ENCODE measurements around the gene IRS2. TPM values are rescaled to one million over a fixed set of nuclear protein-coding genes. Genes with fewer than 3 reads are reported as not detected.
"Not testable (repeated sequence)": the region's sequence is repeated elsewhere in the genome, so short reads cannot be mapped to it uniquely, and the experiment has no call there.

The IRS2 gene, protein sequence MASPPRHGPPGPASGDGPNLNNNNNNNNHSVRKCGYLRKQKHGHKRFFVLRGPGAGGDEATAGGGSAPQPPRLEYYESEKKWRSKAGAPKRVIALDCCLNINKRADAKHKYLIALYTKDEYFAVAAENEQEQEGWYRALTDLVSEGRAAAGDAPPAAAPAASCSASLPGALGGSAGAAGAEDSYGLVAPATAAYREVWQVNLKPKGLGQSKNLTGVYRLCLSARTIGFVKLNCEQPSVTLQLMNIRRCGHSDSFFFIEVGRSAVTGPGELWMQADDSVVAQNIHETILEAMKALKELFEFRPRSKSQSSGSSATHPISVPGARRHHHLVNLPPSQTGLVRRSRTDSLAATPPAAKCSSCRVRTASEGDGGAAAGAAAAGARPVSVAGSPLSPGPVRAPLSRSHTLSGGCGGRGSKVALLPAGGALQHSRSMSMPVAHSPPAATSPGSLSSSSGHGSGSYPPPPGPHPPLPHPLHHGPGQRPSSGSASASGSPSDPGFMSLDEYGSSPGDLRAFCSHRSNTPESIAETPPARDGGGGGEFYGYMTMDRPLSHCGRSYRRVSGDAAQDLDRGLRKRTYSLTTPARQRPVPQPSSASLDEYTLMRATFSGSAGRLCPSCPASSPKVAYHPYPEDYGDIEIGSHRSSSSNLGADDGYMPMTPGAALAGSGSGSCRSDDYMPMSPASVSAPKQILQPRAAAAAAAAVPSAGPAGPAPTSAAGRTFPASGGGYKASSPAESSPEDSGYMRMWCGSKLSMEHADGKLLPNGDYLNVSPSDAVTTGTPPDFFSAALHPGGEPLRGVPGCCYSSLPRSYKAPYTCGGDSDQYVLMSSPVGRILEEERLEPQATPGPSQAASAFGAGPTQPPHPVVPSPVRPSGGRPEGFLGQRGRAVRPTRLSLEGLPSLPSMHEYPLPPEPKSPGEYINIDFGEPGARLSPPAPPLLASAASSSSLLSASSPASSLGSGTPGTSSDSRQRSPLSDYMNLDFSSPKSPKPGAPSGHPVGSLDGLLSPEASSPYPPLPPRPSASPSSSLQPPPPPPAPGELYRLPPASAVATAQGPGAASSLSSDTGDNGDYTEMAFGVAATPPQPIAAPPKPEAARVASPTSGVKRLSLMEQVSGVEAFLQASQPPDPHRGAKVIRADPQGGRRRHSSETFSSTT (N-terminal part only)
- total RNA-seq (10 to 100 TPM in 4 of 5 experiments, 1 to 10 TPM in 1; 3.8 to 94.9 (median 26.9) TPM), polyA plus RNA-seq (1 to 10 TPM; 2.7 to 2.9 TPM), total RNA-seq (495 reads per million, percentile 98 among the genes with 10 or more reads in this experiment)

DNA sequence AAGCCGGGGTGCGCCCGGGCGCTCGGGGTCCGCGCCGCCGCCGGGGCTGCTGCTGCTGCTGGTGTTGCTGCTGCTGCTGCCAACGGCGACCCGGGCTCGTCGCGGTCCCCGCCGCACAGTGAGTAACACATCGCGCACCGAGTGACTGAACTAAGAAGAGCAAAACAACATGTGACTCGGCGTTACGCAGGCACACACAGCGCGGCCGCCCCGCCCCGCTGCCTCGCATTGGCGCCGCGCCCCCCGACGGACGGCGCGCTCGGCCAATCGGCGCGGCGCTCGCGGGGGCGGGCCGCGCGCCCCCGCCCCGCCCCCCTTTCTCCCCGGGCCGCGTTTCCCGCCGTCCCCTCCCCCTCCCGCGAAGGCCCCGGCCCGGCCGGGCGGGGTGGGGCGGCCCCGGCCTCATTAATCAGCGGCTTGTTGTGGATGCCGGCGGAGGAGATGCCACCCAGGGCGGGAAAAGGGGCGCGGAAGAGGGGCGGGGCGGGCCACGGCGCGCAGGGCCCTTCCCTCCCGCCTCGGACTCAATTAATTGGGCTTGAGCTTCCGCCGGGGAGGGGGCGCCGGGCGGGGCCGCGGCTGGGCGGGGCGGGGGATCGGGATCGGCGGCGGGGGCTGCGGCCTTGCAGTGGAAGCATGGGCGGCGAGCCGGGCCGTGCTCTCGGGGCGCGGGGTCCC, at the start of gene IRS2:
Gene IRS2 (minus strand): TSS at position 127 of the 678 bp plus-strand sequence. CDS start 530 bp downstream, outside the sequence.
- peak within 1 kb of the TSS; percentile 74 to 95 (median 89) for H3K27ac Mint-ChIP-seq
- peaks cover 0 to 2% (median 0%) of the 10 kb centered on the region in 11 donors for H3K9me3 Mint-ChIP-seq
- Histone ChIP-seq H3K27ac (ENCODE audit: low read depth, low read length) (peak within 1 kb of the TSS; percentile 80), H3K9me3 (ENCODE audit: control insufficient read depth in 2 of 3, low read length in 3 of 3) (no peaks in the 10 kb centered on the region), H3K36me3 (ENCODE audit: control insufficient read depth in 2 of 3, insufficient read depth in 3 of 3, low read length in 3 of 3) (peaks cover 0 to 9% (median 3%) of the 10 kb centered on the region in 3 experiments), H3K4me1 (ENCODE audit: control insufficient read depth in 2 of 2, insufficient read depth in 2 of 2, low read length in 2 of 2) (peaks cover 0 to 6% of the 10 kb centered on the region in 2 donors), H3K27me3 (ENCODE audit: control insufficient read depth in 2 of 2, insufficient read depth in 2 of 2, low read length in 2 of 2) (no peaks in the 10 kb centered on the region), H3K4me3 (ENCODE audit: low read length) (peak within 1 kb of the TSS; percentile 53)
- intact Hi-C loops (cut with micrococcal nuclease): loop anchor here (1.0 to 5.0 kb wide), 12 partner anchors 7 to 1572 kb away; partner anchors contain the start of genes ABHD13 (in 1 of the 2), LIG4 (in 1 of the 2), RAB20 (in 1 of the 2) and TNFSF13B (in 1 of the 2)
- H3K27me3 Mint-ChIP-seq: peaks cover 0 to 35% (median 0%) of the 10 kb centered on the region in 5 donors
- DNase-seq (peak; percentile 86 to 97 (median 96)), ATAC-seq (peak; percentile 89)
- H3K4me1 Mint-ChIP-seq: peaks cover 15 to 33% (median 24%) of the 10 kb centered on the region in 7 donors
- ChIA-PET POLR2A (no interaction called here), CTCF (no interaction called here)
- peak within 1 kb of the TSS; percentile 74 to 92 (median 84) for H3K4me3 Mint-ChIP-seq
- H3K36me3 Mint-ChIP-seq: peaks cover 0 to 2% (median 0%) of the 10 kb centered on the region in 5 donors

DNA sequence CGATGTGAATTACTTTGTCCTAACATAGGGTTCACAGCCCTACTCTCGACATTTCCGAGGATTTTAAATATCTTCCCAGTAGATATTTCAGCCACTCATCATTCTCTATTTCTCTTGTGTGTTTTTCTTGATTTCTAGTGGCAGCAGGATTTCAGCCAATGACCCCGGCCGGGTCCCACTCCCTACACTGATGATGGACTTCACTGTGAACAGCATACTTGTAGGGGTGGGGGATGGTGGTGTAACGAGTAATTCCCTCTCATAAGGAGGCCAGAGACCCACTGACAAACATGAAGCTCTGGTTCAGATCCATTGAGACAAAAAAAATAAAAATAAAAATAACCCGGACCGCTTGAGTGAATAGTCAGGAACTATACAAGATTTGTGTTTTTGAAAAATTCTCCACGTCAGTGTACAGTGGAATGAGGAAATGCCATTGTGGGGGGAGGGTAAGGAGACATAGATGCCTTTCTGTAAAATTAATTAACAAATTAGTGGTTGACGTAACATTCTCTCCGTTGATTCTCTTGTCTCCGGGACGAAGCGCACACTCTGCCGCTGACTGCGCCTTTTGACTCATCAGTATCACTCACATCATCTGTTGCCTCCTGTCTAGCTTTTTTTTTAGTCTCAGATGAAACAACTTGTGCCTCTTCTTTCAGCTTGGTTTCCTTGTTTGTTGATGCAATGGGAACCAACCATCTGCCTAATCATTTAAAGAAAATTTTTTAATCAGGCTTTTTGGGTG, 48.8 kb upstream of the IRS2 start:
- Mint-ChIP-seq H3K4me1 (peaks cover 0 to 5% (median 0%) of the 10 kb centered on the region in 7 donors), H3K36me3 (peaks cover 0 to 4% (median 0%) of the 10 kb centered on the region in 5 donors), H3K9me3 (peaks cover 0 to 2% (median 0%) of the 10 kb centered on the region in 11 donors), H3K4me3 (no peak overlapping the region), H3K27me3 (peaks cover 11 to 53% (median 36%) of the 10 kb centered on the region in 5 donors), H3K27ac (no peak overlapping the region)
- ChIA-PET POLR2A (no interaction called here), CTCF (no interaction called here)
- H3K9me3 ChIP-seq (ENCODE audit: control insufficient read depth in 2 of 3, low read length in 3 of 3): no peaks in the 10 kb centered on the region
- intact Hi-C loops (cut with micrococcal nuclease): no loop called here
- no peak overlapping the region for H3K27ac ChIP-seq (ENCODE audit: low read depth, low read length)
- H3K27me3 ChIP-seq (ENCODE audit: control insufficient read depth in 2 of 2, insufficient read depth in 2 of 2, low read length in 2 of 2): no peaks in the 10 kb centered on the region
- no peaks in the 10 kb centered on the region for H3K4me1 ChIP-seq (ENCODE audit: control insufficient read depth in 2 of 2, insufficient read depth in 2 of 2, low read length in 2 of 2)
- no peaks in the 10 kb centered on the region for H3K36me3 ChIP-seq (ENCODE audit: control insufficient read depth in 2 of 3, insufficient read depth in 3 of 3, low read length in 3 of 3)
- ATAC-seq (no peak), DNase-seq (no peak)
- H3K4me3 ChIP-seq (ENCODE audit: low read length): no peak overlapping the region

DNA sequence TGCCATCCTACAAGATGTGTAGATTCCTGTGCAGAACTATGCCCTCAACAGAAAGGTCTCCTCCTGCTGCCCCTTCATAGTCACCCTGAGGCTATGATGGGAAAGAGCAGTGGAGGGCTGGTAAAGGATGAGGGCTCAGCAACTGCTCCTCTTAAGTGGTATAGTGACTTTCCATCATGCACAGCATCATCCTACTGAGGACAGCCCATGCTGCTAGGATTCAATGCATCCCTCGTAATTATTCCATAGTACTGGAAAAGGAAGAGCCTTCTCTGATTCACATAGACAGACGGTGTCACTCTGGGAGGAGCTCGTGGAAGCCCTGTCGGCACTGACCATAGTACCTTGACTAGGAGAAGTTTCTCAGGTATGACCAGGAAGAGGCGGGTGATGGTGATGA, 47.6 kb upstream of the IRS2 start:
- Mint-ChIP-seq H3K27me3 (peaks cover 8 to 41% (median 23%) of the 10 kb centered on the region in 5 donors), H3K4me1 (no peaks in the 10 kb centered on the region), H3K36me3 (peaks cover 0 to 4% (median 0%) of the 10 kb centered on the region in 5 donors), H3K4me3 (no peak overlapping the region), H3K27ac (no peak overlapping the region), H3K9me3 (peaks cover 0 to 4% (median 0%) of the 10 kb centered on the region in 11 donors)
- ATAC-seq (no peak), DNase-seq (no peak)
- no peaks in the 10 kb centered on the region for H3K4me1 ChIP-seq (ENCODE audit: control insufficient read depth in 2 of 2, insufficient read depth in 2 of 2, low read length in 2 of 2)
- CTCF ChIA-PET: no interaction called here
- no peak overlapping the region for H3K4me3 ChIP-seq (ENCODE audit: low read length)
- POLR2A ChIA-PET: no interaction called here
- H3K27me3 ChIP-seq (ENCODE audit: control insufficient read depth in 2 of 2, insufficient read depth in 2 of 2, low read length in 2 of 2): no peaks in the 10 kb centered on the region
- no peaks in the 10 kb centered on the region for H3K36me3 ChIP-seq (ENCODE audit: control insufficient read depth in 2 of 3, insufficient read depth in 3 of 3, low read length in 3 of 3)
- no peaks in the 10 kb centered on the region for H3K9me3 ChIP-seq (ENCODE audit: control insufficient read depth in 2 of 3, low read length in 3 of 3)
- intact Hi-C loops (cut with micrococcal nuclease): no loop called here
- no peak overlapping the region for H3K27ac ChIP-seq (ENCODE audit: low read depth, low read length)

DNA sequence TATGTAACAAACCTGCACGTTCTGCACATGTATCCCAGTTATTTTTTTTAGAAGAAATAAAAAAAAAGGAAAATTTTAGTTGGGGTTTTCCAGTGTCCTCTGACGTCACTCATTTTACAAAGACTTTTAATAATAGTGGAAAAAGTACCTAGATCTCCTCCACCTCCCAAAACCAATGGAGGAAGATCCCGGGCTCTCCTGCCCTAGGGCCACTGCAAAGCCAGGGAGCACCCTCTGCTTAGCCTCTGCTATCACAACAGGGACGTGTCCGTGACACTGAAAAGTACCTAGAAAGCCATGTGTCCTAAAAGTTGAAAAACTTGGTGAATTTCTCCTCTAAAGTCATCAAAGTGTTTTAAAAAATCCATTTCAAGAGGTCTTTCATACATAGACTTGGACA, 46.7 kb upstream of the IRS2 start:
- CTCF ChIA-PET: no interaction called here
- ATAC-seq: no peak
- POLR2A ChIA-PET: no interaction called here
- DNase-seq: no peak
- H3K27ac Mint-ChIP-seq: no peak overlapping the region
- H3K27me3 Mint-ChIP-seq: peaks cover 8 to 39% (median 25%) of the 10 kb centered on the region in 5 donors
- Histone ChIP-seq H3K4me1 (ENCODE audit: control insufficient read depth in 2 of 2, insufficient read depth in 2 of 2, low read length in 2 of 2) (no peaks in the 10 kb centered on the region), H3K9me3 (ENCODE audit: control insufficient read depth in 2 of 3, low read length in 3 of 3) (no peaks in the 10 kb centered on the region), H3K36me3 (ENCODE audit: control insufficient read depth in 2 of 3, insufficient read depth in 3 of 3, low read length in 3 of 3) (no peaks in the 10 kb centered on the region), H3K27ac (ENCODE audit: low read depth, low read length) (no peak overlapping the region), H3K4me3 (ENCODE audit: low read length) (no peak overlapping the region), H3K27me3 (ENCODE audit: control insufficient read depth in 2 of 2, insufficient read depth in 2 of 2, low read length in 2 of 2) (no peaks in the 10 kb centered on the region)
- H3K4me1 Mint-ChIP-seq: no peaks in the 10 kb centered on the region
- peaks cover 0 to 4% (median 0%) of the 10 kb centered on the region in 11 donors for H3K9me3 Mint-ChIP-seq
- H3K36me3 Mint-ChIP-seq: peaks cover 0 to 4% (median 0%) of the 10 kb centered on the region in 5 donors
- H3K4me3 Mint-ChIP-seq: no peak overlapping the region
- intact Hi-C loops (cut with micrococcal nuclease): no loop called here

DNA sequence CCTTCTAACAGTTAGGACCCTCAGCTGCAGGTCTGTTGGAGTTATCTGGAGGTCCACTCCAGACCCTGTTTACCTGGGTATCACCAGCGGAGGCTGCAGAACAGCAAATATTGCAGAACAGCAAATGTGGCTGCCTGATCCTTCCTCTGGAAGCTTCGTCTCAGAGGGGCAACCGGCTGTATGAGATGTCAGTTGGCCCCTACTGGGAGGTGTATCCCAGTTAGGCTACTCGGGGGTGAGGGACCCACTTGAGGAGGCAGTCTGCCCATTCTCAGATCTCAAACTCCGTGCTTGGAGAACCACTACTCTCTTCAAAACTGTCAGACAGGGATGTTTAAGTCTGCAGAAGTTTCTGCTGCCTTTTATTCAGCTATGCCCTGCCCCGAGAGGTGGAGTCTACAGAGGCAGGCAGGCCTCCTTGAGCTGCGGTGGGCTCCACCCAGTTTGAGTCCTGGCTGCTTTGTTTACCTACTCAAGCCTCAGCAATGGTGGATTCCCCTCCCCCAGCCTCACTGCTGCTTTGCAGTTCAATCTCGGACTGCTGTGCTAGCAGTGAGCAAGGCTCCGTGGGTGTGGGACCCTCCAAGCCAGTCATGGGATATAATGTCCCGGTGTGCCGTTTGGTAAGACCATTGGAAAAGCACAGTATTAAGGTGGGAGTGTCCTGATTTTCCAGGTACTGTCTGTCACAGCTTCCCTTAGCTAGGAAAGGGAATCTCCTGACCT, 42.4 kb upstream of the IRS2 start:
- intact Hi-C loops (cut with micrococcal nuclease); CTCF ChIA-PET: not testable (repeated sequence)
- peaks cover 0 to 13% (median 2%) of the 10 kb centered on the region in 11 donors for H3K9me3 Mint-ChIP-seq

More for the DNA sequence above, 42.4 kb upstream of the IRS2 start:
- H3K36me3 ChIP-seq (ENCODE audit: control insufficient read depth in 2 of 3, insufficient read depth in 3 of 3, low read length in 3 of 3); H3K27ac ChIP-seq (ENCODE audit: low read depth, low read length); H3K4me3 ChIP-seq (ENCODE audit: low read length); POLR2A ChIA-PET; H3K9me3 ChIP-seq (ENCODE audit: control insufficient read depth in 2 of 3, low read length in 3 of 3); ATAC-seq; DNase-seq; H3K4me1 Mint-ChIP-seq; H3K36me3 Mint-ChIP-seq; H3K4me1 ChIP-seq (ENCODE audit: control insufficient read depth in 2 of 2, insufficient read depth in 2 of 2, low read length in 2 of 2); H3K4me3 Mint-ChIP-seq; H3K27ac Mint-ChIP-seq; H3K27me3 ChIP-seq (ENCODE audit: control insufficient read depth in 2 of 2, insufficient read depth in 2 of 2, low read length in 2 of 2): not testable (repeated sequence)
- peaks cover 10 to 35% (median 22%) of the 10 kb centered on the region in 5 donors for H3K27me3 Mint-ChIP-seq
